IPS DF 6.9 (cell line): ENCODE measurements around the gene PNLIPRP3.
"Not testable (repeated sequence)": the region's sequence is repeated elsewhere in the genome, so short reads cannot be mapped to it uniquely, and the experiment has no call there.

Experiments used
- DNase-seq: peaks from one replicate; pipeline ENCODE4 v3.0.0-alpha.2; 2013; ENCODE audit warnings: low read depth, low spot score
- H3K27ac ChIP-seq: one replicate; pipeline ENCODE4 v1.5.1; 2013; ENCODE audit warnings: low read length, control low read depth
- H3K27me3 ChIP-seq: 2 replicates; pipeline ENCODE4 v1.6.1; 2013; ENCODE audit warnings: mild to moderate bottlenecking, low read length; ENCODE audit not compliant: control insufficient read depth, insufficient read depth
- H3K36me3 ChIP-seq: 2 replicates; pipeline ENCODE4 v1.6.1; 2013; ENCODE audit warnings: low read length; ENCODE audit not compliant: control insufficient read depth, insufficient read depth
- H3K4me1 ChIP-seq: 2 replicates; pipeline ENCODE4 v1.6.1; 2013; ENCODE audit warnings: low read length; ENCODE audit not compliant: control insufficient read depth, insufficient read depth
- H3K4me3 ChIP-seq: 2 replicates; pipeline ENCODE4 v1.5.1; 2013; ENCODE audit warnings: mild to moderate bottlenecking, low read length
- H3K9me3 ChIP-seq: 2 replicates; pipeline ENCODE4 v1.6.1; 2013; ENCODE audit warnings: low read length, inconsistent platforms; ENCODE audit not compliant: control insufficient read depth, insufficient read depth
- WGBS: extraction: QIAGEN DNeasy Blood & Tissue Kit; methylation state at CpG from one replicate; pipeline ENCODE4 v1.1.7; 2013; ENCODE audit warnings: mixed read lengths, missing lambda C conversion rate; ENCODE audit not compliant: insufficient read length, insufficient coverage; 5-methylcytosine and 5-hydroxymethylcytosine counted together

The PNLIPRP3 gene

GRCh38 chr10:116427671-116428070 is at the start of gene PNLIPRP3:
Gene PNLIPRP3, plus strand, starts transcription at chr10:116427847. Its CDS starts 166 bp downstream, at chr10:116428013.
- H3K4me1 ChIP-seq: no peaks in the 10 kb centered on the region
- no peak for DNase-seq
- H3K9me3 ChIP-seq: no peaks in the 10 kb centered on the region
- no CpG with 5 or more reads among the region's 2 CpGs for WGBS
- no peak within 1 kb of the TSS for H3K27ac ChIP-seq
- H3K36me3 ChIP-seq: no peaks in the 10 kb centered on the region
- no peak within 1 kb of the TSS for H3K4me3 ChIP-seq
- H3K27me3 ChIP-seq: no peaks in the 10 kb centered on the region

DNA sequence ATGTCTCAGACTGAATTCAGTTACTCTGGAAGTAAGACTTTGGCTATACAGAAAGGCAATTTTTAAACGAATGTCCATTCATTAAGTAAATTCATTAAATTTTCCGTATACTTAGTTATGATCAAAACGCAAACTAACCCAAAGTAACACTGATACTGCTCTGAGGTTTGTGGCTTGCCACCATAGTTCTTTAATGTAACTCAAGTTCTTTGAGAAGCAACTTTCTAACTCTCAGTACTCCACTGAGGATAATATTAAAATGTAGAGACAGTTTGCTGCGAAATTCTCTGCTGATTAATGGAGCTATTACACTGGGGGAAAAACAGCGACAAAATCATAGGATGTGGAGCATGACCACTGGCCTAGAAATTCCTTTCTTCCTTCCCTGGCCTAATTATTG is 45.4 kb upstream of the PNLIPRP3 start:
- H3K36me3 ChIP-seq: no peaks in the 10 kb centered on the region
- DNase-seq: no peak
- WGBS: no CpG with 5 or more reads among the region's 5 CpGs
- H3K4me3 ChIP-seq: no peak overlapping the region
- no peaks in the 10 kb centered on the region for H3K9me3 ChIP-seq
- H3K27me3 ChIP-seq: no peaks in the 10 kb centered on the region
- H3K27ac ChIP-seq: no peak overlapping the region
- H3K4me1 ChIP-seq: no peaks in the 10 kb centered on the region

DNA sequence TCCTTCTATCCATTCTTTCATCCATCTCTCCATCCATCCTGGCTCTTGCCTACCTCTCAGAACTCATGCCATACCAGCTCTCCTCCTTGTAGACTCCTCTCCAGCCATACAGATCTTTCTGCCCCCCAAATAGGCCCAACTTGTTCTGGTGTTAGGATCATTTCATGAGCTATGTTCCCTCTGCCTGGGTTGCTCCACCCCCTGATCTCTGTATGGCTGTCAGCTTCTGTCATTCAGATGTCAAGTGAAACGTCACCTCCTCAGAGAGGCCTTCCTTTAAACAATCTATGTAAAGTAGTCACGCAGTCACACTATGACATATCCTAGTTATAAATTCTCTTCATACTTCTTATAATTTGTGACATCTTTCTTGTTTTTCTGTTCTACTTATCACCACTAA is 42.3 kb upstream of the PNLIPRP3 start:
- Histone ChIP-seq H3K4me1 (no peaks in the 10 kb centered on the region), H3K4me3 (no peak overlapping the region), H3K27ac (no peak overlapping the region), H3K27me3 (no peaks in the 10 kb centered on the region), H3K36me3 (no peaks in the 10 kb centered on the region), H3K9me3 (no peaks in the 10 kb centered on the region)
- no peak for DNase-seq
- no CpG with 5 or more reads among the region's 2 CpGs for WGBS

DNA sequence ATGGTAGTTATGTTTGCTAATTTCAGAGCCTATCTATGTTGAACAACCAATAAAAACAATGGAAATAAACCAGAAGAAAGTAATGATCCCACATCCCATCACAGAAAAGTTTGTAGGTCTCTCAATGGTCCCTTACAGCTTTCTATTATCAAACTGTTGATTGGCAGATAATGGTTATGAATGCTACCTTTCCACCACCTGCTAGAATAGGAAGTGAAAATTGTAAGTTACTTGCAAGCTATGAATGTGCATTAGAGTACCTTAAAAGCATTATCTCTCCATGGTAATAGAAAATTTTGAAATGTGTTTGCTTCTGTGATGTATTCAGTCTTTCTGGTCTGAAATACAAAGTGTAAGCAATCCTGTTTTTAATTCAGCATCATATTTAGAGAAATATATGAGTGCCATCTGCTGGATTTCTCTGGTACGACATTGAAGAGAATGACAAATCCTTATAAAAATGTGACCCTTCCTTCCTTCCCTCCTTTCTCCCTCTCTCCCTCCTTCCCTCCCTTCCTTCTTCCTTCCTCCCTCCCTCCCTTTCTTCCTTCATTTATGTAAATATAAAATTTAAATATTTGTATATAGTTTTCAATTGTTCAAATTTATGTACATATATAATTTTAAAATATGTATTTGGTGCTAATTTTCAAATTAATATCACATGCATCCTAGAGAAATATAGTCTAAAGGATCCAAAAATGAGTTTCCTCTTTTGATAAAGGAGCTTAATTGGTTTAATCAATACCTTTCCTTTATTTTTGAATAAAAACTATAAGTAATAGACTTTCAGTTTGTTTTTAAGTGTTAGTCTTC is 41.4 kb upstream of the PNLIPRP3 start:
- whole genome bisulfite sequencing: no CpG with 5 or more reads among the region's 1 CpG
- no peak overlapping the region for H3K27ac ChIP-seq
- no peaks in the 10 kb centered on the region for H3K9me3 ChIP-seq
- H3K36me3 ChIP-seq: no peaks in the 10 kb centered on the region
- no peak for DNase-seq
- no peaks in the 10 kb centered on the region for H3K4me1 ChIP-seq
- H3K27me3 ChIP-seq: no peaks in the 10 kb centered on the region
- no peak overlapping the region for H3K4me3 ChIP-seq

DNA sequence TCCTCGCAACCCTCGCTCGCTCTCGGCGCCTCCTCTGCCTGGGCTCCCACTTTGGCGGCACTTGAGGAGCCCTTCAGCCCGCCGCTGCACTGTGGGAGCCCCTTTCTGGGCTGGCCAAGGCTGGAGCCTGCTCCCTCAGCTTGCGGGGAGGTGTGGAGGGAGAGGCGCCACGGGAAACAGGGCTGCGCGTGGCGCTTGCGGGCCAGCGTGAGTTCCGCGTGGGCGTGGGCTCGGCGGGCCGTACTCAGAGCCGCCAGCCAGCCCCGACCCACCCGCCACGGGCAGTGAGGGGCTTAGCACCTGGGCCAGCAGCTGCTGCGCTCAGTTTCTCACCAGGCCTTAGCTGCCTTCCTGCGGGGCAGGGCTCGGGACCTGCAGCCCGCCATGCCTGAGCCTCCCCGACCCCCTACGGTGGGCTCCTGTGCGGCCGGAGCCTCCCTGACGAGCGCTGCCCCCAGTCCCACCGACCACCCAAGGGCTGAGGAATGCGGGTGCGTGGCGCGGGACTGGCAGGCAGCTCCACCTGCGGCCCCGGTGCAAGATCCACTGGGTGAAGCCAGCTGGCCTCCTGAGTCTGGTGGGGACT is 34.3 kb upstream of the PNLIPRP3 start:
- H3K27ac ChIP-seq, H3K27me3 ChIP-seq, H3K9me3 ChIP-seq, DNase-seq, H3K4me1 ChIP-seq, H3K36me3 ChIP-seq, H3K4me3 ChIP-seq: not testable (repeated sequence)
- no CpG with 5 or more reads among the region's 43 CpGs for WGBS

DNA sequence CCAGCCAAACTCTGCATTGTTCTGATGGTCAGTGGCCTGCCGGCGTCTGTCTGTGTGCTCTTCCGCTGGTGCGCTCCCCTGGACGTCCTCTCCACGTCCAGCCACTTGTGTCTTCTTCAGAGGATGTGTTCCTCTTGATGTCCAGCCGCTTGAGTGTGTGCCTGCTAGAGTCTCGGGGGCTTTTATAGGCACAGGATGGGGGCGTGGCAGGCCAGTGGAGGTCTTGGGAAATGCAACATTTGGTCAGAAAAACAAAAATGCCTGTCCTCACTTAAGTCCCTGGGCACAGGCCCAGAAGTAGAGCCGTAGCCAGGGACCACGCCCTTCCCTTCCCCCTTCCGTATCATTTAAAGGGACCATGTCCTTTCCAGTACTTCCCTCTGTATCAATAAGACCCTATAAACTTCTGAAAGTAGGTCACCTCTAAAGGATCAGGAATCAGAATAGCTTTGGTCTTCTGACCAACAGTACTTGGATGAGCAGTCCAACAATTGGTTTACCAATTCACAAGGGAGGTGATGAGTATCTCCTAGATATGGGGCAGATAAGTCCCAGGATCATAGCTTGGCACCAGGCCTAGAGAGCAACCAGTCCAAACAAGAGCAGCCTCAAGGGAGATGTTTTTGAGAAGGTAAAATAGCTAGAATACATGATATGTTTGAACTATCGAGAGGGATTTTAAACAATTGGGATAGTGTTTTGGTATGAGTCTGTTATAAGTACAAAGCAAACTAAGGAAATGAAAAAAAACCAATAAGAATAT is 32.2 kb upstream of the PNLIPRP3 start:
- WGBS: no CpG with 5 or more reads among the region's 13 CpGs
- Histone ChIP-seq H3K9me3 (no peaks in the 10 kb centered on the region), H3K27me3 (no peaks in the 10 kb centered on the region), H3K27ac (no peak overlapping the region), H3K36me3 (no peaks in the 10 kb centered on the region), H3K4me3 (no peak overlapping the region), H3K4me1 (peaks cover 4% of the 10 kb centered on the region; the same call in 1 of the 2 replicates)
- no peak for DNase-seq

DNA sequence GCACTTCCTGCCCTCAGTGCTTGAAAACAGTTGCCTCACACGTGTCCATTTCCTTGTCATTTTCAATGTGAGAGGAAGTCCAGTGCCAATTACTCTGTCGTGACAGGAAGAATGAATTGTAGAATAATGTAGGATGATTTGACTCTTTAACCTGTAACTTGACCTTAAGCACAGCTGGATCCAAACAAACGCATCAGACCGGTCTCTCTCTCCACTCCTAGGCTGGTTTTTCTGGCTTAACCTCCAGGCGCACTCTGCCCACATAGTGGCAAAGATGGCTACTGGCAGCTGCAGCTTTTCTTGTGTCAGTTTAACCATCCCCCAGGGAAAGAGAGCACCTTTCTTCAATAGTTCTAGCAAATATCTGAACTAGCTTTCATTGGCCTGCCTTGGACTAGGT is 29.4 kb upstream of the PNLIPRP3 start:
- H3K4me3 ChIP-seq: no peak overlapping the region
- H3K4me1 ChIP-seq: peaks cover 4% of the 10 kb centered on the region; the same call in 1 of the 2 replicates
- WGBS: no CpG with 5 or more reads among the region's 5 CpGs
- H3K36me3 ChIP-seq: no peaks in the 10 kb centered on the region
- no peaks in the 10 kb centered on the region for H3K27me3 ChIP-seq
- no peak for DNase-seq
- H3K27ac ChIP-seq: no peak overlapping the region
- H3K9me3 ChIP-seq: no peaks in the 10 kb centered on the region

DNA sequence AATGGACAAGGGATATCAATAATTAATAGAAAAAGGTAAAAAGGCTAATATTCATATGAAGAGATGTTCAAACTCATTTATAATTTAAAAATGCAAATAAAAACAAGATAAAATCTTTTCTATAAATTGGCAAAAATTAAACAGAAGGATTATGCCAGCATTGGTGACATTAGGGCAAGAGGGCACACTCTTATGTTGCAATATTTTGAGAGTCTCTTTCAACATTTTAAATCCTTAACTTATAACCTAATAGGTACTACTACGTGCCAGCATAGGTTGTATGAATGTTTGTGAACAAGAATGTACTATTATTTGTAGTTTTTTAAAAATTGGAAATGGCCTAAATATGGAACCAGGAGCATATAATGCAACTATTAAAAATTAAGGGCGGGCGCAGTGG is 24.8 kb upstream of the PNLIPRP3 start:
- WGBS: no CpG with 5 or more reads among the region's 3 CpGs
- no peak for DNase-seq
- Histone ChIP-seq H3K36me3 (no peaks in the 10 kb centered on the region), H3K27me3 (no peaks in the 10 kb centered on the region), H3K9me3 (no peaks in the 10 kb centered on the region), H3K4me3 (no peak overlapping the region), H3K4me1 (peaks cover 4% of the 10 kb centered on the region; the same call in 1 of the 2 replicates), H3K27ac (no peak overlapping the region)

DNA sequence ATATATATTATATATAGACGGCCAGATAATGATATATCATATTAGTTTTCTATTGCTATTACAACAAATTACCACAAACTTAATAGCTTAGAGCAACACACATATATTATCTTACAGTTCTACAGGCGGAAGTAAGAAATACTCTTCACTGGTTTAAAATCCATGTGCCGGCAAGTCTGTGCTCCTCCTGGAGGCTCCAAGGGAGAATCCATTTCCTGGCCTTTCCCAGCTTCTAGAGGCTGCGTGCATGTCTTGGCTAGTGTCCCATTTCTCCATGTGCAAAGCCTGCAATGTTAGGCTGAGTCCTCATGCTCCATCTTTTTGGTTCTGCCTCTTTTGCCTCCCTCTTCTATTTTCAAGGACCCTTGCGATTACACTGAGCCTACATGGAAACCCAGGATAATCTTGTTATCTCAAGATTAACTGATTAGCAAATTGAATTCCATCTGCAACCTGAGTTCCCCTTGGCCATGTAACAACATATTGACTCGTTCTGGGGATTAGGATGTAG is 23.9 kb upstream of the PNLIPRP3 start:
- Histone ChIP-seq H3K27ac (no peak overlapping the region), H3K27me3 (no peaks in the 10 kb centered on the region), H3K4me3 (no peak overlapping the region), H3K9me3 (no peaks in the 10 kb centered on the region), H3K4me1 (no peaks in the 10 kb centered on the region), H3K36me3 (no peaks in the 10 kb centered on the region)
- no peak for DNase-seq
- WGBS: no CpG with 5 or more reads among the region's 6 CpGs

GRCh38 chr10:116408719-116409118 is 18.9 kb upstream of the PNLIPRP3 start:
- no peak for DNase-seq
- Histone ChIP-seq H3K36me3 (no peaks in the 10 kb centered on the region), H3K4me1 (no peaks in the 10 kb centered on the region), H3K4me3 (no peak overlapping the region), H3K9me3 (no peaks in the 10 kb centered on the region), H3K27ac (no peak overlapping the region), H3K27me3 (no peaks in the 10 kb centered on the region)
- no CpG with 5 or more reads among the region's 7 CpGs for WGBS
